ES-I3 (cell line): ENCODE measurements around the gene SMNDC1.
A peak's percentile ranks its signal among the peaks of the same experiment; 100 is the strongest.
"Not testable (repeated sequence)": the region's sequence is repeated elsewhere in the genome, so short reads cannot be mapped to it uniquely, and the experiment has no call there.

Experiments
- H3K36me3 ChIP-seq: 2 replicates; pipeline ENCODE4 v1.6.1; 2013; ENCODE audit warnings: mild to moderate bottlenecking, low read length, control low read depth, moderate library complexity; ENCODE audit not compliant: insufficient read depth
- H3K4me1 ChIP-seq: 2 replicates; pipeline ENCODE4 v1.6.1; 2013; ENCODE audit warnings: mild to moderate bottlenecking, control low read depth, low read length; ENCODE audit not compliant: insufficient read depth
- H3K9ac ChIP-seq: 2 replicates; pipeline ENCODE4 v1.6.1; 2013; ENCODE audit warnings: low read depth, mild to moderate bottlenecking, low read length, moderate library complexity
- H3K9me3 ChIP-seq: 2 replicates; pipeline ENCODE4 v1.6.1; 2013; ENCODE audit warnings: mild to moderate bottlenecking, low read length, moderate library complexity; ENCODE audit not compliant: control insufficient read depth, insufficient read depth

Gene SMNDC1

GRCh38 chr10:110337401-110337800 lies 32.7 kb upstream of the SMNDC1 start:
- no peaks in the 10 kb centered on the region for H3K36me3 ChIP-seq
- no peak overlapping the region for H3K9ac ChIP-seq
- no peaks in the 10 kb centered on the region for H3K9me3 ChIP-seq
- H3K4me1 ChIP-seq: peaks cover 16% of the 10 kb centered on the region

GRCh38 chr10:110336111-110336721 lies 31.5 kb upstream of the SMNDC1 start:
- Histone ChIP-seq H3K36me3 (no peaks in the 10 kb centered on the region), H3K9ac (peak overlapping the region; percentile 5; the same call in 1 of the 2 replicates), H3K9me3 (no peaks in the 10 kb centered on the region), H3K4me1 (peaks cover 16% of the 10 kb centered on the region)

DNA sequence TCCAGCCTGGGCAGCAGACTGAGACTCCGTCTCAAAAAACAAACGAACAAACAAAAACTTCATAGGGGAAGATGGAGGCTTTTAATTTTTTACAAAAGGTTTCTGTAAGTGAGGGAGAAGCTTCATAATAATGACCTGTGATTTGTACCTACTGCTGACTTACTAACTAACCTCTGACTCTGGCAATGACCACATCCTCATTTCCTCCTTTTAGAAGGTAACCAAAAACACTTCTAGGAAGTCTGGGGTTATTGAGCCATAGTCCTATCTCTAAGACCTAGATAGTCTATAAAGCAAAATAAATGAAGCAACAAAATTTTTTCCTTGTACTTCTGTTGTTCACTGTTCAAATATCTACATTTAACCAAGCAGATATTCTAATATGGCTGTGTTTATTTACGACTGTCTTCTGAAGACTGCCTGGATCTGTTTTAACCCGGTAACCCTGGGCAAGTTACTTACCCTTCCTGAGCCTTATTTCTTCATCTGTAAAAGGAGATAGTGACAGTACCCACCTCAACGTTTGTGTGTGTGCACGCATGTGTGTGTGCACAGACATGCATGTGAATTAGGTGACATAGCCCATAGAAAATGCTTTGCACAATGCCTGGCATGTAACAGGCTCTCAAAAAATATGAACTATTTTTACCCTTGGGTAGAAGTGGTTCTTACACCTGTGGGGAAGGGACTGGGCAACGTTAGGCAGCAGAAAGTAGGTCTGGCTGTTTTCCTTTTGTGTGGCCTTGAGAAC lies 30.8 kb upstream of the SMNDC1 start:
- H3K9me3 ChIP-seq: peaks cover 4% of the 10 kb centered on the region
- peak overlapping the region; percentile 5; the same call in 1 of the 2 replicates for H3K9ac ChIP-seq
- no peaks in the 10 kb centered on the region for H3K36me3 ChIP-seq
- H3K4me1 ChIP-seq: peaks cover 16% of the 10 kb centered on the region

DNA sequence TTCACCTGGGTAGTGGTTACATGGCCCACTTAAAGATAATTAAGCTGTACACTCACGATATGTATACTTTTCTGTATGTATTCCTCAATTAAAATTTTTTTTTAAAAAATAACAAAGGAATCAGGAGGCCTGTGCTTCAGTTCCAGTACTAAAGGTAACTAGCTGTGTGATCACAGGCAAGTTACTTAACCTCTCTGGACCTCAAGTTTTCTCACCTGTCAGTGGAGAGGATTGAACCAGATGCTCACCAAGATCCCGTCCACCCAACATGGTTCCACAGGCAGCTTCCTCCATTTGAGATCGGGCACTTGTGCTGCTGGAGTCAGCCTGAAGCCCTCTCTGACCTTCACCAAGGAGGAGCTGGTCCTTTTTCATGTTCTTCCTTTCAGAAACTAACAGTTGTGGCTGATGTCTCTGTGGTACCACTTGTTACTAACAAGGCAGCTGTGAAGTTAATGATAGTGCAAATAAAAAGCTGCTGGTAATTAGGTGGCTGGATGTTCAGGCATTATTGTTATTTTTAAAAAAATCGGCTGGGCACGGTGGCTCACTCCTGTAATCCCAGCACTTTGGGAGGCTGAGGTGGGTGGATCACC lies 29.4 kb upstream of the SMNDC1 start:
- Histone ChIP-seq H3K4me1 (peaks cover 16% of the 10 kb centered on the region), H3K9ac (no peak overlapping the region), H3K9me3 (peaks cover 7% of the 10 kb centered on the region), H3K36me3 (no peaks in the 10 kb centered on the region)

GRCh38 chr10:110331226-110331795 lies 26.6 kb upstream of the SMNDC1 start:
- not testable (repeated sequence) for H3K9ac ChIP-seq, H3K9me3 ChIP-seq, H3K36me3 ChIP-seq
- H3K4me1 ChIP-seq: peaks cover 10% of the 10 kb centered on the region

- H3K36me3 ChIP-seq: no peaks in the 10 kb centered on the region
- H3K4me1 ChIP-seq: peaks cover 4% of the 10 kb centered on the region; the same call in 1 of the 2 replicates
- peaks cover 7% of the 10 kb centered on the region for H3K9me3 ChIP-seq
- no peak overlapping the region for H3K9ac ChIP-seq
Measured at GRCh38 chr10:110330675-110331074, 26.0 kb upstream of the SMNDC1 start.

GRCh38 chr10:110327262-110327914 lies 22.7 kb upstream of the SMNDC1 start:
- Histone ChIP-seq H3K9me3 (peaks cover 7% of the 10 kb centered on the region), H3K4me1 (no peaks in the 10 kb centered on the region), H3K36me3 (no peaks in the 10 kb centered on the region), H3K9ac (no peak overlapping the region)

GRCh38 chr10:110326351-110327032 lies 21.8 kb upstream of the SMNDC1 start:
- Histone ChIP-seq H3K9me3 (peaks cover 10% of the 10 kb centered on the region), H3K9ac (no peak overlapping the region), H3K4me1 (no peaks in the 10 kb centered on the region), H3K36me3 (no peaks in the 10 kb centered on the region)

- Histone ChIP-seq H3K9me3 (peaks cover 5% of the 10 kb centered on the region; the same call in 1 of the 2 replicates), H3K36me3 (no peaks in the 10 kb centered on the region), H3K9ac (no peak overlapping the region), H3K4me1 (no peaks in the 10 kb centered on the region)
Measured at GRCh38 chr10:110324805-110325280, 20.1 kb upstream of the SMNDC1 start.

DNA sequence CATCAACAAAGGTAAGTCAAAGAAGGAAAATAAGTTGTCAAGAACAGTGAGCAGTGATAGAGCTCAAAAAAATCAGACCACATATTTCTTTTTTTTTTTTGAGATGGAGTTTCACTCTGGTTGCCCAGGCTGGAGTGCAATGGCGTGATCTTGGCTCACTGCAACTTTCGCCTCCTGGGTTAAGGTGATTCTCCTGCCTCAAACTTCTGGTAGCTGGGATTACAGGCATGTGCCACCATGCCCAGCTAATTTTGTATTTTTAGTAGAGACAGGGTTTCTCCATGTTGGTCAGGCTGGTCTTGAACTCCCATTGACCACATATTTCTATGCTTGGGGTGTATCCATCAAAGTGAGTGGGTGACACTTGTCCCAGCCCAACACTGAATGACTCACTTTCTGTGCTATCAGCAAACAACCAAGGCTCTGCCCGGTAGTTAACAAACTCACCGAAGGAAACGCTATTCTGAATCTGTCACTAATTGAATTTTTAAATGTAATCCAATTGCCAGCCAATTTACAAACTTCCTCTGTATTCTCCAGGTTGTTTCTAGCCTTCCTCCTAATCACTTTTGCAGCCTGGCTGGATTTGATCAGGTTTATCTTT lies 19.6 kb upstream of the SMNDC1 start:
- no peak overlapping the region for H3K9ac ChIP-seq
- no peaks in the 10 kb centered on the region for H3K36me3 ChIP-seq
- H3K9me3 ChIP-seq: peaks cover 5% of the 10 kb centered on the region; the same call in 1 of the 2 replicates
- no peaks in the 10 kb centered on the region for H3K4me1 ChIP-seq

GRCh38 chr10:110323503-110323902 lies 18.8 kb upstream of the SMNDC1 start:
- 0 out of 2 replicates have a peak, but pooled peaks cover 5% of the 10 kb centered on the region for H3K4me1 ChIP-seq
- no peaks in the 10 kb centered on the region for H3K36me3 ChIP-seq
- H3K9ac ChIP-seq: no peak overlapping the region
- peaks cover 5% of the 10 kb centered on the region; the same call in 1 of the 2 replicates for H3K9me3 ChIP-seq

GRCh38 chr10:110321869-110322620 lies 17.3 kb upstream of the SMNDC1 start:
- H3K9me3 ChIP-seq: peaks cover 5% of the 10 kb centered on the region; the same call in 1 of the 2 replicates
- 0 out of 2 replicates have a peak, but pooled peaks cover 7% of the 10 kb centered on the region for H3K4me1 ChIP-seq
- H3K9ac ChIP-seq: no peak overlapping the region
- H3K36me3 ChIP-seq: no peaks in the 10 kb centered on the region
